ENCODE measurements around the gene GNB5. TPM values are rescaled to one million over a fixed set of nuclear protein-coding genes. Genes with fewer than 3 reads are reported as not detected.

GNB5 gene
- total RNA-seq, 2 donors from 2014 or later, result 30.1 to 38.5 TPM

DNA sequence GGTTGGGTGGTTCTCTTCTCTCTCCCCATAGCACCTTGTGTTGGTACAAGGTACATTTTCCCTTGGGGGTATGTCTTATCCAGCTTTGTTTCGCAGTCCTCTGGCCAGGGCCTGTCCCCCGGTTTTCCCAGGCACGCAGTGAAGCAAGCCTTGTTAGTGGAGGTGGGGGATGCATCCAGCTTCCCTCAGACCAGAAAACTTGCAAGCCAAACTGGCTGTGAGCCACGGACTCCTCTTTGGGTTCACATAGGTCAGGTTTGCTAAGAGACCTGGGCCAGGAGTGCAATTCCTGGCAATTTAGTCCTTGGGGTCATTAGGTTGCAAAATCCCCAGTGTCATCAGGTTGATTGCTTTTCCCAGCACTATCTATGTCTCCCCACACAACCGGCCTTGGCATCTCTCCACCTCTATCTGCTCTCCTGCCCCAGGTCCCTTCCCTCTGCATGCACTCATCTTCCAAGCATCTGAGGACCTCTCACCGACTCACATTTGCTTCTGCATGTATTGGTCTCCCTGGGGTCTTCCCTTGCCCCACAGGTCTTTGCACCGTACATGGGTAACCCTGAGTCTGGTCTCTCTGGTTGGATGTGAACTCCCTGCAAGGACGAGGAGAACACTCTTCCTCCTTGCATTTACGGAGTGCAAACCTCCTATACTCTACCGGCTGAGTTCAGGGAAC lies 112.9 kb downstream of the GNB5 start:
- Histone ChIP-seq H3K27ac (no peak overlapping the region), H3K9me3 (no peaks in the 10 kb centered on the region), H3K27me3 (no peaks in the 10 kb centered on the region), H3K36me3 (no peaks in the 10 kb centered on the region), H3K4me1 (no peaks in the 10 kb centered on the region), H3K4me3 (no peak overlapping the region)
- TF ChIP-seq, protein P1, sequence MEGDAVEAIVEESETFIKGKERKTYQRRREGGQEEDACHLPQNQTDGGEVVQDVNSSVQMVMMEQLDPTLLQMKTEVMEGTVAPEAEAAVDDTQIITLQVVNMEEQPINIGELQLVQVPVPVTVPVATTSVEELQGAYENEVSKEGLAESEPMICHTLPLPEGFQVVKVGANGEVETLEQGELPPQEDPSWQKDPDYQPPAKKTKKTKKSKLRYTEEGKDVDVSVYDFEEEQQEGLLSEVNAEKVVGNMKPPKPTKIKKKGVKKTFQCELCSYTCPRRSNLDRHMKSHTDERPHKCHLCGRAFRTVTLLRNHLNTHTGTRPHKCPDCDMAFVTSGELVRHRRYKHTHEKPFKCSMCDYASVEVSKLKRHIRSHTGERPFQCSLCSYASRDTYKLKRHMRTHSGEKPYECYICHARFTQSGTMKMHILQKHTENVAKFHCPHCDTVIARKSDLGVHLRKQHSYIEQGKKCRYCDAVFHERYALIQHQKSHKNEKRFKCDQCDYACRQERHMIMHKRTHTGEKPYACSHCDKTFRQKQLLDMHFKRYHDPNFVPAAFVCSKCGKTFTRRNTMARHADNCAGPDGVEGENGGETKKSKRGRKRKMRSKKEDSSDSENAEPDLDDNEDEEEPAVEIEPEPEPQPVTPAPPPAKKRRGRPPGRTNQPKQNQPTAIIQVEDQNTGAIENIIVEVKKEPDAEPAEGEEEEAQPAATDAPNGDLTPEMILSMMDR (IDR thresholded peaks at IDR 0.05), result no peak
- DNase-seq (ENCODE audit: low spot score), result no peak

DNA sequence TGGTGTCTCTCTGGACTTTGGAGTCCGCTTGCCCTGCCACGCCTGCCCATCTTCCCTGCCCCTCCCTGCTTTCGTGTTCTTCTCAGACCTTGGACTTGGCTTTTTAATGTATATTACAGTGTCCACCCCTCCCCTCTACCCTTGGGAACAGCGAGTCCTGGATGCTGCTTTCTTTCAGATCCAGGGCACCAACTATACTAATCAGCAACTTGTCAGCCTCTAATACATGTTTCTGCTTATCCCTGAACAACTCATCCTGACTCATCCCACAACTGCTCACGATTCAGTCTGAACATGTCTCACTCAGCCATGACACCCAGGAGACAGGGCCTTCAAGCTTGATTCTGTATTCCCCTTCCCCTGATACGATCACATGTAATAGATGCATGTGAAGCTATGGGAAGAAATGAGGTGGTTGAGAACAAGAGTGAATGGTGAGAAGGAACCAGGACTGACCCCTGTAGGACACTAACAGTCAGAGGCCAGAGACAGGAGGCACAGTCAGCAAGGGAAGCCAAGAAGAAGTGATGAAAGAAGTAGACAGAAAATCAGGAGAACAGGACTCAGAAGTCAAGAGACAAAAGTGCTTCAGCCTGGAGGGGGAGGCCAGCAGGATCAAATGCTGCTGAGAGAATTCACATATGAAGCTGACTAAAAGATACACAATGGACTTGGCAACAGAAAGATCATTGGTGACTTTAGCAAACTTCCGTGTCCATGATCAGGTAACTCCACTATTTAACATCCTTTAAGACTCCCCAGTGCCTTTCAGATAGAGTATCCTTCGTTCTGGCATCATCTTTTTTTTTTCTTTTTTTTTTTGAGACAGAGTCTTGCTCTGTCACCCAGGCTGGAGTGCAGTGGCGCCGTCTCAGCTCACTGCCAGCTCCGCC lies 114.1 kb downstream of the GNB5 start:
- H3K4me1 ChIP-seq, result no peaks in the 10 kb centered on the region

DNA sequence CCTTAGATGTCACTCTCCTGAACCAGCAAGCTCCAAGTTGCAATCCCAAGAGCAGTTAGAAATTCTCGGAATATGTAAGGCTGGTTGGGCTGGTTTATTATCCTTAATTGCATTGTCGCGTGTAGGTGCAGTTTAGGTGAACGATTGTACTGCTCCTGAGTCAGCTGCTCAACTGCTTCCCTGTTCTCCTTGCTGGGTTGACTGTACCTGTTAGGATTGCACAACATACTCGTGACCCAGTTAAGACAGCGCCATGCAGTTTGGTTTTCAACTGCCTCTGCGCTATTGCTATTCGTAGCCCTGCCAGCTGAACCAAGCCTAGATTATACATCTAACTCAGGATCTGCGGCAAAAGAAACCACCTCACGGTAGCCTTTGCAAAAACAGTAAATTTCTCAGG lies 119.6 kb downstream of the GNB5 start:
- no peak for DNase-seq (ENCODE audit: low spot score)
- H3K27me3 ChIP-seq, result no peaks in the 10 kb centered on the region
- TF ChIP-seq, protein P1 (IDR thresholded peaks at IDR 0.05), result no peak
- no peak overlapping the region for H3K27ac ChIP-seq
- H3K4me1 ChIP-seq, result no peaks in the 10 kb centered on the region
- H3K9me3 ChIP-seq, result no peaks in the 10 kb centered on the region
- H3K36me3 ChIP-seq, result no peaks in the 10 kb centered on the region
- no peak overlapping the region for H3K4me3 ChIP-seq

More for the DNA sequence above, 114.1 kb downstream of the GNB5 start:
- no peaks in the 10 kb centered on the region for H3K9me3 ChIP-seq
- no peak overlapping the region for H3K27ac ChIP-seq
- TF ChIP-seq, protein P1 (IDR thresholded peaks at IDR 0.05), result no peak
- DNase-seq (ENCODE audit: low spot score), result no peak
- H3K36me3 ChIP-seq, result no peaks in the 10 kb centered on the region
- H3K4me3 ChIP-seq, result no peak overlapping the region
- H3K27me3 ChIP-seq, result no peaks in the 10 kb centered on the region

DNA sequence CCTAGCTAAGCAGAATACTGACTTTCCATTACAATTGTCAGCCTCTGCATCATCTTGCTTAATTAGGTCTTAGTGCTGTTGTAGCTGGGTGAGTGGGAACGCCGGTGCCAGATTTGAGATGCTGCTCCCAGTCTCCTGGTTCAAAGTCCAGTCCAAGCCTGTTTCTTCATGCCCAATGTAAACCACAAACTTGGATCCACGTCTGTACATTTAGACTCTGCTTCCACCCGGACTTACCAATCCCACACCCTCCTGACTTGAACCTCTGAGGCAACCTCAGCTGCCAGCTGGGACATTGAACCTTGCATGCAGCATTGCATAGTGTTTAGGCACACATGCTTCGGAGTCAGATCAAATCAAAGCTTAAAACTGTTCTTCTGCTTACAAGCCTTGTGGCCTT lies 121.6 kb downstream of the GNB5 start:
- Histone ChIP-seq H3K4me1 (no peaks in the 10 kb centered on the region), H3K4me3 (no peak overlapping the region), H3K36me3 (peaks cover 9% of the 10 kb centered on the region), H3K27me3 (no peaks in the 10 kb centered on the region), H3K27ac (no peak overlapping the region), H3K9me3 (no peaks in the 10 kb centered on the region)
- DNase-seq (ENCODE audit: low spot score), result no peak
- TF ChIP-seq, protein P1 (IDR thresholded peaks at IDR 0.05), result no peak

DNA sequence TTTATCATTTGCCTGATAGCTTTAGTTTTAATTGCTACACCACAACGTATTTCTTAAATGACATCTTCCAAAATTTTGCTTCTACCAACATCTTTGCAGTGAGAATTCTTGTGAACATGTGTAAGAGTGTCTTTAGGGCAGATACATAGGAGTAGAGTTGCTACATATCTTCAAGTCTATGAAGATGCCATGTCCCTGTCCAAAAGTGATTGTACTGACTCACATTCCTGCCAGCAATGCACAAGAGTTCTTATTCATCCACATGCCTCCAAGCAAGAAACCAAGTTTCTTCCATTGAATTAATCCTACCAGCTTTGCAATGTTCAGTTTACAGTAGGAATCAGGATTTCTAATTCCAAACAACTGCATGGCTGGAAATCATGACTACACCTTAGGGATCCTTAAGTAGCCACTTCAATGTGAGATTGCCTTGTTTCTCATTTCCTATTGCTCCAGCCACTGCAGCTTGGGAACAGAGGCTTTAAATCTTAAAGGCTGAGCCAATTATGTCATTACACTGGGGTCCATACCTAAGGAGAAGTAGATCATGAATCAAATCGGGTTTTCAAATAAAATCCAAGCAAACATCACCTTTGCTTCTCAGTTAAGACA lies 123.1 kb downstream of the GNB5 start:
- H3K27ac ChIP-seq, result no peak overlapping the region
- H3K27me3 ChIP-seq, result no peaks in the 10 kb centered on the region
- no peak for DNase-seq (ENCODE audit: low spot score)
- peaks cover 24% of the 10 kb centered on the region for H3K36me3 ChIP-seq
- H3K9me3 ChIP-seq, result no peaks in the 10 kb centered on the region
- no peak overlapping the region for H3K4me3 ChIP-seq
- no peaks in the 10 kb centered on the region for H3K4me1 ChIP-seq
- TF ChIP-seq, protein P1 (IDR thresholded peaks at IDR 0.05), result no peak
